ENCODE measurements around the gene CX3CL1. TPM values are rescaled to one million over a fixed set of nuclear protein-coding genes. Genes with fewer than 3 reads are reported as not detected.

Gene CX3CL1
- total and polyA plus RNA-seq, 2 of the 13 experiments (the other 11 are each of a cell fraction or from before 2014, with no cell fraction given) = 57.3 to 60.8 TPM

DNA sequence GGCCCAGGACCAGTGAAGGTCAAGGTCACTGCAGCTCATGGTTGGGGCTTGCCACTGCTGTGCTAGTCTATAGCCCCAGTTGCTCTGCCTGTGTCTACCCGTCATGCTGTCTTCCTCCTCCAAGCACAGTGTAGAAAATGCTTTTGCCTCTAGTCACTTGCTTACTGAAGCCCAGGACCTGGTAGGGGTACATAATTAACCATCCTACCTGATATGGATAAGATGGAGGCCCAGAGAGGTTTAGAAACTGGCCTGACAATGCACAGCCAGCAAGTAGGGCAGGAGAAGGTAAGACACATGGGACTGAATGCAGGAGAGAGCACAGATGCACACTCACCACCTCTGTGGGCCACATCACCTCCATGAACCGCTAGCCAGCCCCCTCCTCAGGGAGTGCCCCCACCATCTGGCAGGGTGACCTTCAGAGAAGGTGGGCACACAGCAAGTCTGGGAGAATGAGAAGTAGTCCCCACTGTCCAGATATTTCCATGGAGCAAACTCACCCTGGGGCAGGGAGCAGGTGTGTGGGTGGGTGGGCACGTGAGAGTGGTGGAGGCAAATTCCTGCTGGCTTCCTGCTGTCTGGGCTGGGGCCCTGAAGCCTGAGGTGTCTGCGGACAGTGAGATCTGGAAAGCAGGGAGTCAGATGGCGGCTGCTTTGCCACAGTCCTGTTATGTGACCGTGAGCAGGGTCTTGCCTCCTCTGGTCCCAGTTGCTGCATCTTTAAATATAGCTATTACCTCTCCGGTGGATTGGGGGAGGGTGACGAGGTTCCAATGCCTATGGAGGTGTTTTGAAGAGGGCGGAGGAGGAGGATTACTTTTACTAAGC is 1.0 kb downstream of the CX3CL1 start (continued):
- TF ChIP-seq CCAR2 (optimal IDR thresholded peaks at IDR 0.05; ENCODE audit: low read depth, low read length) = peak; percentile 96
- no peak for TF ChIP-seq ZMYM2 (CRISPR knock-in tag; IDR thresholded peaks at IDR 0.05)
- no peak for TF ChIP-seq BCL3 (CRISPR knock-in tag; IDR thresholded peaks at IDR 0.05)
- TF ChIP-seq ZNF512B (CRISPR knock-in tag; IDR thresholded peaks at IDR 0.05; ENCODE audit: borderline replicate concordance) = peak; percentile 14; the same call in 1 of the 2 replicates
- TF ChIP-seq TCF7L2 (IDR thresholded peaks at IDR 0.05; ENCODE audit: low read depth, low read length) = no peak
- TF ChIP-seq RBAK (CRISPR knock-in tag; IDR thresholded peaks at IDR 0.05) = 0 out of 2 replicates have a peak, but pooled peaks have one; percentile 40
- no peak for TF ChIP-seq ZNF775 (CRISPR knock-in tag; IDR thresholded peaks at IDR 0.05; ENCODE audit: borderline replicate concordance)
- TF ChIP-seq SMC3 (IDR thresholded peaks at IDR 0.05; ENCODE audit: low read length) = no peak
- no peak for TF ChIP-seq MLLT10 (CRISPR knock-in tag; IDR thresholded peaks at IDR 0.05)
- TF ChIP-seq, protein P1, sequence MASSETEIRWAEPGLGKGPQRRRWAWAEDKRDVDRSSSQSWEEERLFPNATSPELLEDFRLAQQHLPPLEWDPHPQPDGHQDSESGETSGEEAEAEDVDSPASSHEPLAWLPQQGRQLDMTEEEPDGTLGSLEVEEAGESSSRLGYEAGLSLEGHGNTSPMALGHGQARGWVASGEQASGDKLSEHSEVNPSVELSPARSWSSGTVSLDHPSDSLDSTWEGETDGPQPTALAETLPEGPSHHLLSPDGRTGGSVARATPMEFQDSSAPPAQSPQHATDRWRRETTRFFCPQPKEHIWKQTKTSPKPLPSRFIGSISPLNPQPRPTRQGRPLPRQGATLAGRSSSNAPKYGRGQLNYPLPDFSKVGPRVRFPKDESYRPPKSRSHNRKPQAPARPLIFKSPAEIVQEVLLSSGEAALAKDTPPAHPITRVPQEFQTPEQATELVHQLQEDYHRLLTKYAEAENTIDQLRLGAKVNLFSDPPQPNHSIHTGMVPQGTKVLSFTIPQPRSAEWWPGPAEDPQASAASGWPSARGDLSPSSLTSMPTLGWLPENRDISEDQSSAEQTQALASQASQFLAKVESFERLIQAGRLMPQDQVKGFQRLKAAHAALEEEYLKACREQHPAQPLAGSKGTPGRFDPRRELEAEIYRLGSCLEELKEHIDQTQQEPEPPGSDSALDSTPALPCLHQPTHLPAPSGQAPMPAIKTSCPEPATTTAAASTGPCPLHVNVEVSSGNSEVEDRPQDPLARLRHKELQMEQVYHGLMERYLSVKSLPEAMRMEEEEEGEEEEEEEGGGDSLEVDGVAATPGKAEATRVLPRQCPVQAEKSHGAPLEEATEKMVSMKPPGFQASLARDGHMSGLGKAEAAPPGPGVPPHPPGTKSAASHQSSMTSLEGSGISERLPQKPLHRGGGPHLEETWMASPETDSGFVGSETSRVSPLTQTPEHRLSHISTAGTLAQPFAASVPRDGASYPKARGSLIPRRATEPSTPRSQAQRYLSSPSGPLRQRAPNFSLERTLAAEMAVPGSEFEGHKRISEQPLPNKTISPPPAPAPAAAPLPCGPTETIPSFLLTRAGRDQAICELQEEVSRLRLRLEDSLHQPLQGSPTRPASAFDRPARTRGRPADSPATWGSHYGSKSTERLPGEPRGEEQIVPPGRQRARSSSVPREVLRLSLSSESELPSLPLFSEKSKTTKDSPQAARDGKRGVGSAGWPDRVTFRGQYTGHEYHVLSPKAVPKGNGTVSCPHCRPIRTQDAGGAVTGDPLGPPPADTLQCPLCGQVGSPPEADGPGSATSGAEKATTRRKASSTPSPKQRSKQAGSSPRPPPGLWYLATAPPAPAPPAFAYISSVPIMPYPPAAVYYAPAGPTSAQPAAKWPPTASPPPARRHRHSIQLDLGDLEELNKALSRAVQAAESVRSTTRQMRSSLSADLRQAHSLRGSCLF (CRISPR knock-in tag; IDR thresholded peaks at IDR 0.05; ENCODE audit: borderline replicate concordance) = no peak; the same call in 1 of the 2 replicates
- TF ChIP-seq TAF15 (IDR thresholded peaks at IDR 0.05; ENCODE audit: low read depth, low read length, poor library complexity, severe bottlenecking) = no peak
- no peak for TF ChIP-seq ADNP (CRISPR knock-in tag; IDR thresholded peaks at IDR 0.05)
- 0 out of 2 replicates have a peak, but pooled peaks have one; percentile 57 for TF ChIP-seq IRX3 (CRISPR knock-in tag; IDR thresholded peaks at IDR 0.05; ENCODE audit: borderline replicate concordance, low read depth)
- TF ChIP-seq SALL1 (CRISPR knock-in tag; IDR thresholded peaks at IDR 0.05) = no peak; the same call in 1 of the 2 replicates
- TF ChIP-seq RFXANK (CRISPR knock-in tag; IDR thresholded peaks at IDR 0.05) = no peak
- TF ChIP-seq HOMEZ (CRISPR knock-in tag; IDR thresholded peaks at IDR 0.05; ENCODE audit: low read depth) = no peak
- no peak for TF ChIP-seq ARID2 (CRISPR knock-in tag; IDR thresholded peaks at IDR 0.05; ENCODE audit: borderline replicate concordance)
- no peak for TF ChIP-seq LCORL (IDR thresholded peaks at IDR 0.05)
- no peak; the same call in 1 of the 2 replicates for TF ChIP-seq LCORL (CRISPR knock-in tag; IDR thresholded peaks at IDR 0.05)

Measured in HepG2 (cell line).